Measurements from ENCODE around the gene CHERP. TPM values are rescaled to one million over a fixed set of nuclear protein-coding genes. Genes with fewer than 3 reads are reported as not detected.

The CHERP gene
- total RNA-seq, 2 experiments from 2014 or later, result 15.6 to 87.2 TPM

DNA sequence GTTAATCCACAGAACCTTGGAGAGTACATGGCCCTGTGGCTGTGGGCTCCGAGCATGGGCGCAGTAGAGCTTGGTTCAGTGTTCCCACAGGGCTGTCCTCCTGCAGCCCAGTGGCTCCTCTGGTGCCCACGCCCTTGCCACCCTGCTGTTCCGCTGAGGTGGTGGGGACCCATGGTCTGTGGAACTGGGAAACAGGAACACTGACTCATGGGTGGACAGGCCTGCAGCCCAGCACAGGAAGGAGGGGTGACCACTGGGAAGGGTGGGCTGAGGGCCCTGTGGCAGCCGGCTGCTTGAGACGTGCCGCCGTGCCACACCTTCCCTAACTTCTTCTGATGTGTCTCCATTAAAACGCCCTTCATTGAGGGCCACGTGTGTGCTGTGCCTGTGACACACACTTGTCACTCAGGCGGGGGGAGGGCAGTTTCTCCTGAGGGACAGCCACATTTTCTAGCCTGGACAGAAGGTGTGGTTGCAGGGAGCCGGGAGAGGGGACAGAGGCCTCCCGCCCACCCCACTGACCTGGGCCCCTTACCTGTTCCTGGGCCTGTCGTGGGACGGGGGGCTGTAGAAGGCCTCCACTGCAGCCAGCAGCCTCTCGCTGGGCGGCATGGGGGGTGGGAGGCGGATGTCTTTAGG is 21.1 kb downstream of the CHERP start:
- POLR2A ChIA-PET, result no interaction called here
- Histone ChIP-seq H3K4me3 (ENCODE audit: low read depth, low read length, poor library complexity, severe bottlenecking) (no peak overlapping the region), H3K4me1 (ENCODE audit: insufficient read depth, low read length, poor library complexity, severe bottlenecking) (no peaks in the 10 kb centered on the region), H4K20me1 (ENCODE audit: insufficient read depth, low read length) (no peaks in the 10 kb centered on the region), H3K79me2 (ENCODE audit: insufficient read depth, low read depth, low read length) (no peaks in the 10 kb centered on the region), H3K36me3 (ENCODE audit: insufficient read depth, low read length) (peaks cover 98% of the 10 kb centered on the region), H3K27ac (ENCODE audit: low read depth, low read length, poor library complexity, severe bottlenecking) (no peak overlapping the region), H3K9me2 (ENCODE audit: insufficient read depth, low read length) (no peaks in the 10 kb centered on the region), H3K4me2 (ENCODE audit: low read length) (no peak overlapping the region), H3K9me3 (ENCODE audit: low read length) (no peaks in the 10 kb centered on the region), H2AFZ (ENCODE audit: low read length) (no peak overlapping the region)
- BruUV-seq (replicated peaks), result no TSS peak
- DNase-seq (ENCODE audit: low spot score), result no peak
- CTCF ChIA-PET (ENCODE audit: unreplicated experiment), result no interaction called here
- intact Hi-C loops (cut with micrococcal nuclease; ENCODE audit: unreplicated experiment), result no loop called here
- TF ChIP-seq, protein P1, sequence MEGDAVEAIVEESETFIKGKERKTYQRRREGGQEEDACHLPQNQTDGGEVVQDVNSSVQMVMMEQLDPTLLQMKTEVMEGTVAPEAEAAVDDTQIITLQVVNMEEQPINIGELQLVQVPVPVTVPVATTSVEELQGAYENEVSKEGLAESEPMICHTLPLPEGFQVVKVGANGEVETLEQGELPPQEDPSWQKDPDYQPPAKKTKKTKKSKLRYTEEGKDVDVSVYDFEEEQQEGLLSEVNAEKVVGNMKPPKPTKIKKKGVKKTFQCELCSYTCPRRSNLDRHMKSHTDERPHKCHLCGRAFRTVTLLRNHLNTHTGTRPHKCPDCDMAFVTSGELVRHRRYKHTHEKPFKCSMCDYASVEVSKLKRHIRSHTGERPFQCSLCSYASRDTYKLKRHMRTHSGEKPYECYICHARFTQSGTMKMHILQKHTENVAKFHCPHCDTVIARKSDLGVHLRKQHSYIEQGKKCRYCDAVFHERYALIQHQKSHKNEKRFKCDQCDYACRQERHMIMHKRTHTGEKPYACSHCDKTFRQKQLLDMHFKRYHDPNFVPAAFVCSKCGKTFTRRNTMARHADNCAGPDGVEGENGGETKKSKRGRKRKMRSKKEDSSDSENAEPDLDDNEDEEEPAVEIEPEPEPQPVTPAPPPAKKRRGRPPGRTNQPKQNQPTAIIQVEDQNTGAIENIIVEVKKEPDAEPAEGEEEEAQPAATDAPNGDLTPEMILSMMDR (conservative IDR thresholded peaks at IDR 0.05; ENCODE audit: low read length), result no peak
- no peak for TF ChIP-seq EZH2phosphoT487 (IDR thresholded peaks at IDR 0.05; ENCODE audit: borderline replicate concordance, low read depth, low read length)

DNA sequence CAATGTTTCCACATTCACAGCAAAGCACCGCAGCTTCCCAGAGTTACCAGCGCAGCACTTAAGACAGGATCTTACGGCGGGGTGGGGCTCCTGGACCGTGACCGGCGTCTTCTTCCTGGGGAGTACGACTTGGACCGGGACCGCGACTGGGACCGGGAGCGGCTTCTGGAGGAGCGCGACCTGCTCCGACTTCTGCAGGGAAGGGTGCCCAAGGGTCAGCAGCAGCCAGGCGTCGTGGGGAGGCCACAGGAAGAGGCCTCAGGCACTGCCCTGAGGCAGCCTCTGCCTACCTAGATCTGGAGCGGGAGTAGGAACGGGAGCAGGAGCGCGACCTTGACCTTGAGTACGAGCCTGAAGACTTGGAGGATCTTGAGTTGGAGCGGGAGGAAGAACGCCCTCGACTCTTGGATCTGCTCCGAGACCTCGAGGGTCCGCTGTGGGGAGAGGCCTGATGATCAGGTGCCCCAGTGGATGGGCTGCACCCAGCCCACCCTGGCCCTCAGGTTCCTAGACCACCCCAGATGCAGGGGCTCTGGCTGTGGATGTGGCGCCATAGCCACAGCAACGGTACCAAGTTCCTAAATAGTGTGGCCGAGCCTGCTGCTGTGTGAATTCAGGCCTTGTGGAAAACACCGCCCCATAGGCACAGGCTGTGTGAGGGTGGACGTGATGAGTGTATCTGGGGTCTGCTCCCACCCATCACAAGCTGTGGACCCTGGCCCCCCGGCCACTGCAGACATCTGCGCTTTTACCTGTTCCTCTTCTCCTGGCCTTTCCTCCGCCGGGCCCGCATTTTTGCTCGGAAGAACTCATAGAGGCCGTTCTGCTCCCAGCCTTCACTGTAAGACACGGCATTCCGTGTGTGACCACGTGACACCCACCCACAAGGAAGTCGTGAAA is 21.9 kb downstream of the CHERP start:
- Histone ChIP-seq H3K9me3 (ENCODE audit: low read length) (no peaks in the 10 kb centered on the region), H3K36me3 (ENCODE audit: insufficient read depth, low read length) (peaks cover 98% of the 10 kb centered on the region), H3K4me3 (ENCODE audit: low read depth, low read length, poor library complexity, severe bottlenecking) (no peak overlapping the region), H3K27ac (ENCODE audit: low read depth, low read length, poor library complexity, severe bottlenecking) (no peak overlapping the region), H3K4me2 (ENCODE audit: low read length) (no peak overlapping the region), H3K9me2 (ENCODE audit: insufficient read depth, low read length) (no peaks in the 10 kb centered on the region), H2AFZ (ENCODE audit: low read length) (no peak overlapping the region), H3K79me2 (ENCODE audit: insufficient read depth, low read depth, low read length) (no peaks in the 10 kb centered on the region), H3K4me1 (ENCODE audit: insufficient read depth, low read length, poor library complexity, severe bottlenecking) (no peaks in the 10 kb centered on the region), H4K20me1 (ENCODE audit: insufficient read depth, low read length) (no peaks in the 10 kb centered on the region)
- intact Hi-C loops (cut with micrococcal nuclease; ENCODE audit: unreplicated experiment), result no loop called here
- TF ChIP-seq, protein P1 (conservative IDR thresholded peaks at IDR 0.05; ENCODE audit: low read length), result no peak
- TF ChIP-seq EZH2phosphoT487 (IDR thresholded peaks at IDR 0.05; ENCODE audit: borderline replicate concordance, low read depth, low read length), result no peak
- ChIA-PET POLR2A (no interaction called here), CTCF (ENCODE audit: unreplicated experiment) (no interaction called here)
- no TSS peak for BruUV-seq (replicated peaks)
- no peak for DNase-seq (ENCODE audit: low spot score)

DNA sequence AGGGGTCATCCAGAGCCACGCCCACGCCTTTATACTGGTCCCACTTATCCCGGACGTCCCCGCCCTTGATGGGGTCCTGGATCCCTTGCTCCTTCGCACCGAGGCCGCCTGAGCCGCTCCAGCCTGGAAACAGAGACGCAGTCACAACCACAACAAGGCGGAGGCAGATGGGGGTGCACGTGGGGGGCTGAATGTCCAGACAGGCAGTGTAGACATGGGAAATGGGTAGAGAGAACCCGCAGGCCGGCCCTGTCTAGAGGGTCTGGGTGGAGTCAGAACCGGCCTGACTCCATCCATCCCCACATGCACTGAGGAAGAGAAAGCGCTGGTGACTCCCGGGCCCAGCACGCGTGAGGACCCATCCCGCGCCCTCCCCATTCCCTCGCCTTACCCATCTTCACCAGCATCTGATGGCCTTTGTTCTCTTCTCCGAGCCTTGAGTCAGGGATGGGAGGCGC is 23.0 kb downstream of the CHERP start:
- no peaks in the 10 kb centered on the region for H3K4me1 ChIP-seq (ENCODE audit: insufficient read depth, low read length, poor library complexity, severe bottlenecking)
- no peak overlapping the region for H3K4me3 ChIP-seq (ENCODE audit: low read depth, low read length, poor library complexity, severe bottlenecking)
- ChIA-PET POLR2A (no interaction called here), CTCF (ENCODE audit: unreplicated experiment) (no interaction called here)
- no peak overlapping the region for H3K4me2 ChIP-seq (ENCODE audit: low read length)
- intact Hi-C loops (cut with micrococcal nuclease; ENCODE audit: unreplicated experiment), result no loop called here
- no peaks in the 10 kb centered on the region for H3K9me2 ChIP-seq (ENCODE audit: insufficient read depth, low read length)
- no peaks in the 10 kb centered on the region for H4K20me1 ChIP-seq (ENCODE audit: insufficient read depth, low read length)
- no peaks in the 10 kb centered on the region for H3K79me2 ChIP-seq (ENCODE audit: insufficient read depth, low read depth, low read length)
- peaks cover 97% of the 10 kb centered on the region for H3K36me3 ChIP-seq (ENCODE audit: insufficient read depth, low read length)
- no peak for DNase-seq (ENCODE audit: low spot score)
- no peak overlapping the region for H3K27ac ChIP-seq (ENCODE audit: low read depth, low read length, poor library complexity, severe bottlenecking)
- BruUV-seq (replicated peaks), result no TSS peak
- H2AFZ ChIP-seq (ENCODE audit: low read length), result no peak overlapping the region
- H3K9me3 ChIP-seq (ENCODE audit: low read length), result no peaks in the 10 kb centered on the region
- no peak for TF ChIP-seq EZH2phosphoT487 (IDR thresholded peaks at IDR 0.05; ENCODE audit: borderline replicate concordance, low read depth, low read length)
- TF ChIP-seq, protein P1 (conservative IDR thresholded peaks at IDR 0.05; ENCODE audit: low read length), result no peak
